ENCODE measurements around the gene NHSL1. TPM values are rescaled to one million over a fixed set of nuclear protein-coding genes. Genes with fewer than 3 reads are reported as not detected.

Gene NHSL1
- total and polyA plus RNA-seq, 2 donors (not counting 3 experiments of a cell fraction or from before 2014, with no cell fraction given) = 24.8 to 55.0 TPM

DNA sequence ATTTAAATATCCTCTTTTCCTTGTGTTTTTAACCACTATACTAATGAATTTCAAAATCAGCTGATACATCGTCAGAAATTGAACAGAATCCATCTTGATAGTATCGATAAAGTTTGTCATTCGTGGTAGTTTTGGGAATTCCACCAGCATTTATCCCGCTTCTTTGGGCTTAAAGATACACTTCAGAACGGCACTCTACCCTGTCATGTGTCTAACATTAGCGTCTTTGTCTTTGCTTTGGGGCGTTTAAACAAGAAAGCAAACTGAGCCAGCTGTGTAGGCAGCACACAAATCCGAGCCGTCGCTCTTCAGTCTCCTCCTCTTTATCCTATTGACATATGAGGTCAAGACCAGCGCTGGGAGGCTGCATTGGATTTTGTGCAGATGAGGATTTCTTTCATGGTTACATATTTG is 27.5 kb upstream of the NHSL1 start:
- TF ChIP-seq MYC (IDR thresholded peaks at IDR 0.05; ENCODE audit: low read depth, low read length) (no peak), GATA2 (IDR thresholded peaks at IDR 0.05; ENCODE audit: insufficient read depth, insufficient read length, low read depth, low read length) (no peak), POLR2AphosphoS5 (IDR thresholded peaks at IDR 0.05; ENCODE audit: insufficient read depth, low read depth, low read length) (no peak), JUN (IDR thresholded peaks at IDR 0.05; ENCODE audit: borderline replicate concordance, insufficient read depth, insufficient read length, low read depth) (no peak)
- dilution Hi-C loops (cut with MboI; ENCODE audit: extremely low pct_ligation_motif_present, low sequenced_read_pairs) (no loop called here), intact Hi-C loops (cut with micrococcal nuclease) (no loop called here)
- no peak for DNase-seq (ENCODE audit: low read depth, low spot score)
- Histone ChIP-seq H4K20me1 (replicated peaks; ENCODE audit: control insufficient read depth, extremely low read depth, insufficient read depth, low read length) (peaks cover 6% of the 10 kb centered on the region), H2AFZ (ENCODE audit: low read depth, low read length) (no peak overlapping the region), H3K9me1 (replicated peaks; ENCODE audit: control insufficient read depth, extremely low read depth, insufficient read depth, low read length) (no peaks in the 10 kb centered on the region), H3K9ac (replicated peaks; ENCODE audit: extremely low read depth, insufficient read depth, low read length) (no peak overlapping the region), H3K9me3 (replicated peaks; ENCODE audit: control insufficient read depth, insufficient read depth, low read length) (no peaks in the 10 kb centered on the region), H3K4me2 (ENCODE audit: insufficient read depth, low read length) (no peak overlapping the region), H3K79me2 (ENCODE audit: control insufficient read depth, insufficient read depth, low read length) (peaks cover 81% of the 10 kb centered on the region), H3K4me3 (replicated peaks in 1 of 3; ENCODE audit: insufficient read depth in 1 of 3, low read depth in 1 of 3, low read length in 3 of 3) (no peak overlapping the region), H3K27me3 (ENCODE audit: control insufficient read depth in 2 of 2, insufficient read depth in 2 of 2, low read length in 2 of 2) (no peaks in the 10 kb centered on the region), H3K4me1 (ENCODE audit: control insufficient read depth, extremely low read depth, insufficient read depth, low read length) (peaks cover 23% of the 10 kb centered on the region), H3K36me3 (ENCODE audit: control insufficient read depth in 2 of 2, extremely low read depth in 1 of 2, insufficient read depth in 2 of 2, low read length in 2 of 2) (no peaks in the 10 kb centered on the region), H3K27ac (ENCODE audit: insufficient read depth, low read depth, low read length) (no peak overlapping the region)
- ChIA-PET CTCF (interaction anchor here (0.6 to 1.6 kb wide), 3 partner anchors 9 to 62 kb away, joined by 4 to 7 read pairs (median 5); no protein-coding TSS in a partner anchor), POLR2A (interaction anchor here (0.6 kb wide), 1 partner anchor 237 kb away, joined by 3 read pairs; no protein-coding TSS in a partner anchor)
- no peak for FAIRE-seq
- no TSS peak for BruUV-seq (replicated peaks)

DNA sequence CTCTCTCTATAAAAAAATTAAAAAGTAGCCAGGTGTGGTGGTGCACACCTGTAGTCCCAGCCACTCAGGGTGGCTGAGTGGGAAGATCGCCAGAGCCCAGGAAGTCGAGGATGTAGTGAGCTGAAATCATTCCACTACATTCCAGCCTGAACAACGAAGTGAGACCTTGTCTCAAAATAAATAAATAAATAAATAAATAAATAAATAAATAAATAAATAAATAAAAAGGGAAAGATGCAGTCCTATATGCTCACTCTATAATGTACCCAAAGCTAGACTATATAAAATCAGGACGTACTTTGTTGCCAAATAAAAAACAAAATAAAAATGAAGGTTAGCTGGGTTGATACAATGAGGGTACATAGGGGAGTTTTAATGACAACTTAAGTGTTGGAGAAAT is 26.1 kb upstream of the NHSL1 start:
- H3K9ac ChIP-seq (replicated peaks; ENCODE audit: extremely low read depth, insufficient read depth, low read length) = no peak overlapping the region
- H3K9me1 ChIP-seq (replicated peaks; ENCODE audit: control insufficient read depth, extremely low read depth, insufficient read depth, low read length) = no peaks in the 10 kb centered on the region
- peaks cover 27% of the 10 kb centered on the region for H3K4me1 ChIP-seq (ENCODE audit: control insufficient read depth, extremely low read depth, insufficient read depth, low read length)
- ChIA-PET CTCF (interaction anchor here (0.9 kb wide), 1 partner anchor 17 kb away, joined by 3 read pairs; no protein-coding TSS in a partner anchor), POLR2A (no interaction called here)
- dilution Hi-C loops (cut with MboI; ENCODE audit: extremely low pct_ligation_motif_present, low sequenced_read_pairs) = no loop called here
- H4K20me1 ChIP-seq (replicated peaks; ENCODE audit: control insufficient read depth, extremely low read depth, insufficient read depth, low read length) = peaks cover 3% of the 10 kb centered on the region
- no peaks in the 10 kb centered on the region for H3K36me3 ChIP-seq (ENCODE audit: control insufficient read depth in 2 of 2, extremely low read depth in 1 of 2, insufficient read depth in 2 of 2, low read length in 2 of 2)
- FAIRE-seq (no peak), DNase-seq (ENCODE audit: low read depth, low spot score) (no peak)
- no peak overlapping the region for H3K4me3 ChIP-seq (replicated peaks in 1 of 3; ENCODE audit: insufficient read depth in 1 of 3, low read depth in 1 of 3, low read length in 3 of 3)
- TF ChIP-seq, protein P1, sequence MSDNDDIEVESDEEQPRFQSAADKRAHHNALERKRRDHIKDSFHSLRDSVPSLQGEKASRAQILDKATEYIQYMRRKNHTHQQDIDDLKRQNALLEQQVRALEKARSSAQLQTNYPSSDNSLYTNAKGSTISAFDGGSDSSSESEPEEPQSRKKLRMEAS (IDR thresholded peaks at IDR 0.05; ENCODE audit: insufficient read depth, insufficient read length) = no peak
- H3K79me2 ChIP-seq (ENCODE audit: control insufficient read depth, insufficient read depth, low read length) = peaks cover 81% of the 10 kb centered on the region
- H3K27ac ChIP-seq (ENCODE audit: insufficient read depth, low read depth, low read length) = no peak overlapping the region
- no peak overlapping the region for H3K4me2 ChIP-seq (ENCODE audit: insufficient read depth, low read length)
- H2AFZ ChIP-seq (ENCODE audit: low read depth, low read length) = no peak overlapping the region
- no peaks in the 10 kb centered on the region for H3K27me3 ChIP-seq (ENCODE audit: control insufficient read depth in 2 of 2, insufficient read depth in 2 of 2, low read length in 2 of 2)
- BruUV-seq (replicated peaks) = no TSS peak
- no peaks in the 10 kb centered on the region for H3K9me3 ChIP-seq (replicated peaks; ENCODE audit: control insufficient read depth, insufficient read depth, low read length)
- intact Hi-C loops (cut with micrococcal nuclease) = no loop called here

Data from endothelial cell of umbilical vein (primary cell).